ENCODE measurements around the gene UCMA. TPM values are rescaled to one million over a fixed set of nuclear protein-coding genes. Genes with fewer than 3 reads are reported as not detected.

Gene UCMA
- total and polyA plus RNA-seq, 2 of the 4 experiments (the other 2 are of a cell fraction), result not detected

GRCh38 chr10:13268841-13269240 is 34.7 kb upstream of the UCMA start:
- dilution Hi-C loops (cut with HindIII; ENCODE audit: low sequenced_read_pairs, unreplicated experiment), result no loop called here
- H3K27me3 ChIP-seq (ENCODE audit: control insufficient read depth, insufficient read depth, low read length), result peaks cover 2% of the 10 kb centered on the region
- 20% methylated on average over 1 of the region's 3 CpGs; no CpG with 5 or more reads in 1 of the 2 experiments for WGBS, 2 experiments (ENCODE audit: extremely low coverage in 2 of 2, insufficient read length in 1 of 2)
- H2AFZ ChIP-seq (replicated peaks; ENCODE audit: low read length, poor library complexity), result no peak overlapping the region
- no peak overlapping the region for H2BK20ac ChIP-seq (ENCODE audit: low read depth, low read length)
- in situ Hi-C loops (cut with MboI; ENCODE audit: low sequenced_read_pairs), result no loop called here
- no peak overlapping the region for H2BK120ac ChIP-seq (ENCODE audit: low read depth, low read length)
- no peak overlapping the region for H2BK15ac ChIP-seq (ENCODE audit: low read depth, low read length)
- no peaks in the 10 kb centered on the region for H4K20me1 ChIP-seq (ENCODE audit: insufficient read depth, low read length)
- no peak overlapping the region for H3K18ac ChIP-seq (ENCODE audit: low read depth, low read length)
- H3K27ac ChIP-seq (ENCODE audit: insufficient read depth, low read length), result no peak overlapping the region
- no peak overlapping the region for H3K9ac ChIP-seq (ENCODE audit: low read depth, low read length)
- no peaks in the 10 kb centered on the region for H3K9me3 ChIP-seq (ENCODE audit: control insufficient read depth, insufficient read depth, low read length)
- H2BK5ac ChIP-seq (ENCODE audit: low read depth, low read length, poor library complexity, severe bottlenecking), result no peak overlapping the region
- TF ChIP-seq POLR2A (IDR thresholded peaks at IDR 0.05; ENCODE audit: low read depth, low read length) (no peak), MAFK (IDR thresholded peaks at IDR 0.05; ENCODE audit: low read depth, low read length) (no peak), CTCF (conservative IDR thresholded peaks at IDR 0.05; ENCODE audit: low read depth, low read length) (no peak), RCOR1 (IDR thresholded peaks at IDR 0.05; ENCODE audit: insufficient replicate concordance, low read length) (no peak), RAD21 (IDR thresholded peaks at IDR 0.05; ENCODE audit: low read length) (no peak), FOS (IDR thresholded peaks at IDR 0.05; ENCODE audit: low read depth, low read length) (no peak), CEBPB (IDR thresholded peaks at IDR 0.05; ENCODE audit: low read depth, low read length) (no peak), SMC3 (IDR thresholded peaks at IDR 0.05; ENCODE audit: low read depth, low read length) (no peak), ELK1 (IDR thresholded peaks at IDR 0.05; ENCODE audit: borderline replicate concordance, low read depth, low read length) (no peak), CHD1 (IDR thresholded peaks at IDR 0.05; ENCODE audit: low read depth, low read length) (no peak)
- H3K14ac ChIP-seq (replicated peaks; ENCODE audit: low read depth, low read length), result no peak overlapping the region
- no peak overlapping the region for H3K4me3 ChIP-seq (ENCODE audit: insufficient read depth, low read depth, low read length)
- no peak overlapping the region for H4K8ac ChIP-seq (ENCODE audit: low read depth in 2 of 2, low read length in 2 of 2)
- no peak overlapping the region for H4K5ac ChIP-seq (ENCODE audit: low read depth, low read length)
- H3K56ac ChIP-seq (ENCODE audit: extremely low read depth, insufficient read depth, low read length), result no peak overlapping the region
- H3K9me1 ChIP-seq (ENCODE audit: insufficient read depth, low read length), result peaks cover 3% of the 10 kb centered on the region
- no peak overlapping the region for H3K4me2 ChIP-seq (ENCODE audit: low read depth, low read length)
- H2AK9ac ChIP-seq (replicated peaks; ENCODE audit: low read depth, low read length, poor library complexity), result no peak overlapping the region
- no peak overlapping the region for H2AK5ac ChIP-seq (ENCODE audit: low read depth, low read length)
- ATAC-seq (ENCODE audit: low read depth) (no peak), DNase-seq (no peak)
- intact Hi-C loops (cut with micrococcal nuclease), result no loop called here
- H3K4me1 ChIP-seq (ENCODE audit: control insufficient read depth, insufficient read depth, low read length), result peaks cover 3% of the 10 kb centered on the region; the same call in 1 of the 2 replicates
- no peaks in the 10 kb centered on the region for H3K79me1 ChIP-seq (ENCODE audit: low read depth in 1 of 2, low read length in 2 of 2)
- no peaks in the 10 kb centered on the region for H3K36me3 ChIP-seq (ENCODE audit: control insufficient read depth, insufficient read depth, low read length)
- no TSS peak for BruUV-seq (replicated peaks)
- H4K91ac ChIP-seq (ENCODE audit: insufficient read depth, low read depth, low read length), result no peak overlapping the region
- no peak overlapping the region for H3K23ac ChIP-seq (ENCODE audit: low read depth, low read length)
- H3K4ac ChIP-seq (ENCODE audit: low read depth, low read length), result no peak overlapping the region
- CTCF ChIA-PET, result no interaction called here
- POLR2A ChIA-PET (ENCODE audit: unreplicated experiment), result no interaction called here
